ENCODE results near the gene WWOX. TPM values are rescaled to one million over a fixed set of nuclear protein-coding genes. Genes with fewer than 3 reads are reported as not detected.

The WWOX gene
- total RNA-seq, 6 experiments from 2014 or later = 13.0 to 24.3 (median 16.5) TPM

DNA sequence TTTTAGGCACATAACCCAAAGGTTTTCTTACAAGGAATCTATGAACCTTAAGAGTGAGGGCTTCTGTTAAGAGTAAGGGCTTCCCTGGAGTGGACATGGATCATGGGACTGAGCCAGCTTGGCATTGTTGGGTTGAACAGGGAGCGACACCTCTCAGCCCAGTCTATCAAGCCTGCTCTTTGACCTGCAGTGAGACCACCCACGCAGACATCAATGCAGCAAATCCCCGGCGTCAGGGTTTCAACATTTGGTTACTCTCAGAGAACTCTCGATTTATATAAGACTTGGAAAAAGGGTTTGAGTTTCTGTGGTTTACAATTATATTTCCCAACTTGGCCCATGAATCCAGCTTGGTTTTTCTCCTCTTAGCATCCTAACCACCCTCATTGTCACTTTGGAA is 299.9 kb downstream of the WWOX start:
- WGBS (ENCODE audit: insufficient coverage, low coverage, low lambda C conversion rate, missing lambda C conversion rate) = 14% methylated on average over 1 of the region's 5 CpGs
- H3K27ac ChIP-seq = no peak overlapping the region

GRCh38 chr16:78402833-78403232 is 303.4 kb downstream of the WWOX start:
- no peak for ATAC-seq
- Histone ChIP-seq H3K4me1 (no peaks in the 10 kb centered on the region), H3K27ac (no peak overlapping the region), H3K4me3 (no peak overlapping the region), H3K9me3 (no peaks in the 10 kb centered on the region), H3K36me3 (no peaks in the 10 kb centered on the region), H3K27me3 (no peaks in the 10 kb centered on the region)
- intact Hi-C loops (cut with DNase I) = no loop called here
- no peak for DNase-seq
- TF ChIP-seq, protein P1, sequence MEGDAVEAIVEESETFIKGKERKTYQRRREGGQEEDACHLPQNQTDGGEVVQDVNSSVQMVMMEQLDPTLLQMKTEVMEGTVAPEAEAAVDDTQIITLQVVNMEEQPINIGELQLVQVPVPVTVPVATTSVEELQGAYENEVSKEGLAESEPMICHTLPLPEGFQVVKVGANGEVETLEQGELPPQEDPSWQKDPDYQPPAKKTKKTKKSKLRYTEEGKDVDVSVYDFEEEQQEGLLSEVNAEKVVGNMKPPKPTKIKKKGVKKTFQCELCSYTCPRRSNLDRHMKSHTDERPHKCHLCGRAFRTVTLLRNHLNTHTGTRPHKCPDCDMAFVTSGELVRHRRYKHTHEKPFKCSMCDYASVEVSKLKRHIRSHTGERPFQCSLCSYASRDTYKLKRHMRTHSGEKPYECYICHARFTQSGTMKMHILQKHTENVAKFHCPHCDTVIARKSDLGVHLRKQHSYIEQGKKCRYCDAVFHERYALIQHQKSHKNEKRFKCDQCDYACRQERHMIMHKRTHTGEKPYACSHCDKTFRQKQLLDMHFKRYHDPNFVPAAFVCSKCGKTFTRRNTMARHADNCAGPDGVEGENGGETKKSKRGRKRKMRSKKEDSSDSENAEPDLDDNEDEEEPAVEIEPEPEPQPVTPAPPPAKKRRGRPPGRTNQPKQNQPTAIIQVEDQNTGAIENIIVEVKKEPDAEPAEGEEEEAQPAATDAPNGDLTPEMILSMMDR (IDR thresholded peaks at IDR 0.05) = no peak
- no peak for TF ChIP-seq POLR2A (IDR thresholded peaks at IDR 0.05)
- WGBS (ENCODE audit: insufficient coverage, low coverage, low lambda C conversion rate, missing lambda C conversion rate) = 85% methylated on average over 3 of the region's 3 CpGs

More for the DNA sequence above, 299.9 kb downstream of the WWOX start:
- intact Hi-C loops (cut with DNase I) = no loop called here
- ATAC-seq (no peak), DNase-seq (no peak)
- no peak for TF ChIP-seq POLR2A (IDR thresholded peaks at IDR 0.05)
- TF ChIP-seq, protein P1 (IDR thresholded peaks at IDR 0.05) = no peak
- Histone ChIP-seq H3K27me3 (no peaks in the 10 kb centered on the region), H3K4me3 (no peak overlapping the region), H3K4me1 (no peaks in the 10 kb centered on the region), H3K9me3 (no peaks in the 10 kb centered on the region), H3K36me3 (no peaks in the 10 kb centered on the region)

- H3K4me1 ChIP-seq = no peaks in the 10 kb centered on the region
- H3K9me3 ChIP-seq = no peaks in the 10 kb centered on the region
- no peak for TF ChIP-seq POLR2A (IDR thresholded peaks at IDR 0.05)
- TF ChIP-seq, protein P1 (IDR thresholded peaks at IDR 0.05) = no peak
- ATAC-seq = no peak
- no peak overlapping the region for H3K4me3 ChIP-seq
- no peak overlapping the region for H3K27ac ChIP-seq
- no peak for DNase-seq
- intact Hi-C loops (cut with DNase I) = no loop called here
- H3K36me3 ChIP-seq = no peaks in the 10 kb centered on the region
- H3K27me3 ChIP-seq = no peaks in the 10 kb centered on the region
- 100% methylated on average over 3 of the region's 3 CpGs for WGBS (ENCODE audit: insufficient coverage, low coverage, low lambda C conversion rate, missing lambda C conversion rate)
Observed at GRCh38 chr16:78405040-78405439, 305.6 kb downstream of the WWOX start.

GRCh38 chr16:78405833-78406232 is 306.4 kb downstream of the WWOX start:
- no peaks in the 10 kb centered on the region for H3K36me3 ChIP-seq
- WGBS (ENCODE audit: insufficient coverage, low coverage, low lambda C conversion rate, missing lambda C conversion rate) = 91% methylated on average over 7 of the region's 7 CpGs
- DNase-seq (no peak), ATAC-seq (no peak)
- no peak overlapping the region for H3K4me3 ChIP-seq
- TF ChIP-seq POLR2A (IDR thresholded peaks at IDR 0.05) = no peak
- TF ChIP-seq, protein P1 (IDR thresholded peaks at IDR 0.05) = no peak
- intact Hi-C loops (cut with DNase I) = no loop called here
- no peak overlapping the region for H3K27ac ChIP-seq
- no peaks in the 10 kb centered on the region for H3K27me3 ChIP-seq
- H3K4me1 ChIP-seq = no peaks in the 10 kb centered on the region
- no peaks in the 10 kb centered on the region for H3K9me3 ChIP-seq

GRCh38 chr16:78407191-78407590 is 307.7 kb downstream of the WWOX start:
- DNase-seq (no peak), ATAC-seq (no peak)
- H3K4me3 ChIP-seq = no peak overlapping the region
- H3K27me3 ChIP-seq = no peaks in the 10 kb centered on the region
- H3K27ac ChIP-seq = no peak overlapping the region
- H3K4me1 ChIP-seq = no peaks in the 10 kb centered on the region
- H3K36me3 ChIP-seq = no peaks in the 10 kb centered on the region
- intact Hi-C loops (cut with DNase I) = no loop called here
- TF ChIP-seq, protein P1 (IDR thresholded peaks at IDR 0.05) = no peak
- TF ChIP-seq POLR2A (IDR thresholded peaks at IDR 0.05) = no peak
- H3K9me3 ChIP-seq = no peaks in the 10 kb centered on the region

Data from right lobe of liver (tissue), 6 donors.